ENCODE data around the gene SLIT3. TPM values are rescaled to one million over a fixed set of nuclear protein-coding genes. Genes with fewer than 3 reads are reported as not detected.

Gene SLIT3
- total and polyA plus RNA-seq, 10 of the 15 experiments (the other 5 are each of a cell fraction or from before 2014, with no cell fraction given), result 0.05 TPM; not detected in 9

DNA sequence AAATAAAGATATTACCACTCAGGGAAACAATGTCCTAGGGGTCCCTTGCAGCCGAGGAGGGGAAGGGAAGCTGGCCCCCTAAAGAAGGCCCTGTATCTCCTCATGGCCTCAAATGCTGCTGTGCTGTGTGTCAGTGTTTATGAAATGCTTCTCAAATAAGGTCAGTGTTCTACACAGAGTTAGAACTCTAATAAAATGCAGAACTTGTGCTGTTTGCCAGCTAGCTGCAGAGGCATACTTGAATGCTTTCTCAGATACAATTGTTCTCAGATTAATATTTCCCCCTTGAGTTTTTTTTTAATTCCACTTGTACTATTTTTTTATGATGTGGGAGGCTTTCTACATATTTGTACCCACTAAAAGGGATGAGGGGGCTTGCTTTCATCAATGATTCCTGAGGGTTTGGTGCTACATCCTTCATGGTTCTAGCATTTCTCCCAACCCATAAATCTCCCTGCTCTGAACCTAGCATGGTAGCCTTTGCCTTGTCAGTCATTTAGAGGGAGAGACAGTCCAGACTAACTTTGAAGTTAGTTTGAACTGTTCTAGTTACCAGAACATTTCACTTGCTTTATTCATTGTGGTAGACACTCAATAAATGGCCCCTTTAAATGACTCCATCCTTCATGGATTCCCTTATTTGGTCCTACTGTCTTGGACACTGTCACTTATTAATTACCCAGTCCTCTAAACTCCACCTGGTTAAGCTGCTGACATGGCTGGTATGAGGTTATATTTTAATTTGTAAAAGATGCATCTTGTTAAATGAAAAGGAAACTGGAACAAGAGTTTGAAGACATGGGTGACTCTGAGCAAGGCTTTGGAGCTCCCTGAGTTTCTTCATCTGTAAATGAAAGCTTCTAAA is 12.6 kb downstream of the SLIT3 start:
- Histone ChIP-seq H3K4me2 (ENCODE audit: control insufficient read depth, insufficient read depth) (no peak overlapping the region), H3K27ac (ENCODE audit: control insufficient read depth, insufficient read depth) (no peak overlapping the region), H3K27me3 (replicated peaks in 1 of 2; ENCODE audit: control insufficient read depth in 2 of 2, insufficient read depth in 2 of 2, low read length in 1 of 2) (no peaks in the 10 kb centered on the region; a peak in 2 of 4 replicates), H3K4me3 (no peak overlapping the region), H3K4me1 (ENCODE audit: control insufficient read depth, insufficient read depth, low read length) (no peaks in the 10 kb centered on the region), H3K9ac (ENCODE audit: control insufficient read depth, insufficient read depth, low read length) (no peak overlapping the region), H2AFZ (ENCODE audit: control insufficient read depth, low read depth, low read length) (no peak overlapping the region), H3K9me3 (replicated peaks; ENCODE audit: control insufficient read depth, insufficient read depth, low read length) (no peaks in the 10 kb centered on the region), H3K79me2 (ENCODE audit: control insufficient read depth, insufficient read depth, low read length) (no peaks in the 10 kb centered on the region), H4K20me1 (ENCODE audit: control insufficient read depth, insufficient read depth) (no peaks in the 10 kb centered on the region), H3K36me3 (ENCODE audit: control insufficient read depth in 2 of 2, insufficient read depth in 2 of 2, low read length in 1 of 2) (no peaks in the 10 kb centered on the region)
- ChIA-PET CTCF (interaction anchor here (1.2 kb wide), 1 partner anchor 87 kb away, joined by 3 read pairs; no protein-coding TSS in a partner anchor), RAD21 (ENCODE audit: unreplicated experiment) (no interaction called here), SMC1A (ENCODE audit: uncharacterized antibody, unreplicated experiment) (no interaction called here), POLR2A (no interaction called here)
- TF ChIP-seq ZBED1 (IDR thresholded peaks at IDR 0.05; ENCODE audit: borderline replicate concordance) (no peak), POLR2AphosphoS5 (IDR thresholded peaks at IDR 0.05; ENCODE audit: low read length) (no peak), SIN3A (IDR thresholded peaks at IDR 0.05; ENCODE audit: low read depth, low read length) (no peak), CHD1 (IDR thresholded peaks at IDR 0.05; ENCODE audit: low read depth, low read length) (no peak), SREBF1 (IDR thresholded peaks at IDR 0.05; ENCODE audit: low read length) (no peak), ZNF24 (IDR thresholded peaks at IDR 0.05) (no peak), KLF5 (IDR thresholded peaks at IDR 0.05; ENCODE audit: partially characterized antibody) (no peak), HDGF (IDR thresholded peaks at IDR 0.05) (no peak), DPF2 (IDR thresholded peaks at IDR 0.05) (no peak), KAT2A (conservative IDR thresholded peaks at IDR 0.05; ENCODE audit: control insufficient read depth, low read depth, low read length) (no peak), NBN (IDR thresholded peaks at IDR 0.05) (no peak), EGR1 (IDR thresholded peaks at IDR 0.05; ENCODE audit: borderline replicate concordance in 1 of 2, low read depth in 2 of 2, low read length in 2 of 2) (no peak), EZH2 (IDR thresholded peaks at IDR 0.05; ENCODE audit: borderline replicate concordance, control insufficient read depth, low read depth, low read length) (no peak), BRCA1 (IDR thresholded peaks at IDR 0.05; ENCODE audit: low read depth, low read length) (no peak)
- TF ChIP-seq, protein P1, sequence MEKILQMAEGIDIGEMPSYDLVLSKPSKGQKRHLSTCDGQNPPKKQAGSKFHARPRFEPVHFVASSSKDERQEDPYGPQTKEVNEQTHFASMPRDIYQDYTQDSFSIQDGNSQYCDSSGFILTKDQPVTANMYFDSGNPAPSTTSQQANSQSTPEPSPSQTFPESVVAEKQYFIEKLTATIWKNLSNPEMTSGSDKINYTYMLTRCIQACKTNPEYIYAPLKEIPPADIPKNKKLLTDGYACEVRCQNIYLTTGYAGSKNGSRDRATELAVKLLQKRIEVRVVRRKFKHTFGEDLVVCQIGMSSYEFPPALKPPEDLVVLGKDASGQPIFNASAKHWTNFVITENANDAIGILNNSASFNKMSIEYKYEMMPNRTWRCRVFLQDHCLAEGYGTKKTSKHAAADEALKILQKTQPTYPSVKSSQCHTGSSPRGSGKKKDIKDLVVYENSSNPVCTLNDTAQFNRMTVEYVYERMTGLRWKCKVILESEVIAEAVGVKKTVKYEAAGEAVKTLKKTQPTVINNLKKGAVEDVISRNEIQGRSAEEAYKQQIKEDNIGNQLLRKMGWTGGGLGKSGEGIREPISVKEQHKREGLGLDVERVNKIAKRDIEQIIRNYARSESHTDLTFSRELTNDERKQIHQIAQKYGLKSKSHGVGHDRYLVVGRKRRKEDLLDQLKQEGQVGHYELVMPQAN (conservative IDR thresholded peaks at IDR 0.05), result no peak
- TF ChIP-seq, protein P2, sequence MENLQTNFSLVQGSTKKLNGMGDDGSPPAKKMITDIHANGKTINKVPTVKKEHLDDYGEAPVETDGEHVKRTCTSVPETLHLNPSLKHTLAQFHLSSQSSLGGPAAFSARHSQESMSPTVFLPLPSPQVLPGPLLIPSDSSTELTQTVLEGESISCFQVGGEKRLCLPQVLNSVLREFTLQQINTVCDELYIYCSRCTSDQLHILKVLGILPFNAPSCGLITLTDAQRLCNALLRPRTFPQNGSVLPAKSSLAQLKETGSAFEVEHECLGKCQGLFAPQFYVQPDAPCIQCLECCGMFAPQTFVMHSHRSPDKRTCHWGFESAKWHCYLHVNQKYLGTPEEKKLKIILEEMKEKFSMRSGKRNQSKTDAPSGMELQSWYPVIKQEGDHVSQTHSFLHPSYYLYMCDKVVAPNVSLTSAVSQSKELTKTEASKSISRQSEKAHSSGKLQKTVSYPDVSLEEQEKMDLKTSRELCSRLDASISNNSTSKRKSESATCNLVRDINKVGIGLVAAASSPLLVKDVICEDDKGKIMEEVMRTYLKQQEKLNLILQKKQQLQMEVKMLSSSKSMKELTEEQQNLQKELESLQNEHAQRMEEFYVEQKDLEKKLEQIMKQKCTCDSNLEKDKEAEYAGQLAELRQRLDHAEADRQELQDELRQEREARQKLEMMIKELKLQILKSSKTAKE (IDR thresholded peaks at IDR 0.05; ENCODE audit: low read depth, poor library complexity, severe bottlenecking), result no peak
- TF ChIP-seq, protein P3, sequence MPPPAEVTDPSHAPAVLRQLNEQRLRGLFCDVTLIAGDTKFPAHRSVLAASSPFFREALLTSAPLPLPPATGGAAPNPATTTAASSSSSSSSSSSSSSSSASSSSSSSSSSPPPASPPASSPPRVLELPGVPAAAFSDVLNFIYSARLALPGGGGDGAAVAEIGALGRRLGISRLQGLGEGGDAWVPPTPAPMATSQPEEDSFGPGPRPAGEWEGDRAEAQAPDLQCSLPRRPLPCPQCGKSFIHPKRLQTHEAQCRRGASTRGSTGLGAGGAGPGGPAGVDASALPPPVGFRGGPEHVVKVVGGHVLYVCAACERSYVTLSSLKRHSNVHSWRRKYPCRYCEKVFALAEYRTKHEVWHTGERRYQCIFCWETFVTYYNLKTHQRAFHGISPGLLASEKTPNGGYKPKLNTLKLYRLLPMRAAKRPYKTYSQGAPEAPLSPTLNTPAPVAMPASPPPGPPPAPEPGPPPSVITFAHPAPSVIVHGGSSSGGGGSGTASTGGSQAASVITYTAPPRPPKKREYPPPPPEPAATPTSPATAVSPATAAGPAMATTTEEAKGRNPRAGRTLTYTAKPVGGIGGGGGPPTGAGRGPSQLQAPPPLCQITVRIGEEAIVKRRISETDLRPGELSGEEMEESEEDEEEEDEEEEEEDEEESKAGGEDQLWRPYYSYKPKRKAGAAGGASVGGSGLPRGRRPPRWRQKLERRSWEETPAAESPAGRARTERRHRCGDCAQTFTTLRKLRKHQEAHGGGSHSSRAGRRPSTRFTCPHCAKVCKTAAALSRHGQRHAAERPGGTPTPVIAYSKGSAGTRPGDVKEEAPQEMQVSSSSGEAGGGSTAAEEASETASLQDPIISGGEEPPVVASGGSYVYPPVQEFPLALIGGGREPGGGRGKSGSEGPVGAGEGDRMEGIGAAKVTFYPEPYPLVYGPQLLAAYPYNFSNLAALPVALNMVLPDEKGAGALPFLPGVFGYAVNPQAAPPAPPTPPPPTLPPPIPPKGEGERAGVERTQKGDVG (CRISPR knock-in tag; IDR thresholded peaks at IDR 0.05), result no peak
- DNase-seq (ENCODE audit: low read depth, low spot score) (no peak), FAIRE-seq (no peak), ATAC-seq (no peak)
- BruUV-seq (replicated peaks), result no TSS peak
- 0% methylated on average over 1 of the region's 1 CpG for WGBS (ENCODE audit: insufficient coverage, insufficient replicate concordance, low lambda C conversion rate, missing lambda C conversion rate)
- intact Hi-C loops (cut with micrococcal nuclease; ENCODE audit: unreplicated experiment) (no loop called here), in situ Hi-C loops (cut with MboI) (no loop called here)
